Endodermal cell (in vitro differentiated cells): ENCODE measurements around the gene CAMK2A. TPM values are rescaled to one million over a fixed set of nuclear protein-coding genes. Genes with fewer than 3 reads are reported as not detected.

Experiments used
- DNase-seq: peaks from one replicate; pipeline ENCODE4 v3.0.0-alpha.2; 2017
- H3K27ac ChIP-seq: 2 replicates; pipeline ENCODE4 v1.5.1; 2013; ENCODE audit warnings: mild to moderate bottlenecking, low read depth, low read length, moderate library complexity
- H3K27me3 ChIP-seq: 2 replicates; pipeline ENCODE4 v1.6.1; 2013; ENCODE audit warnings: mild to moderate bottlenecking, low read length, moderate library complexity; ENCODE audit not compliant: insufficient read depth, control insufficient read depth, poor library complexity, severe bottlenecking
- H3K36me3 ChIP-seq: 2 replicates; pipeline ENCODE4 v1.7.0; 2013; ENCODE audit warnings: mild to moderate bottlenecking, low read length, moderate library complexity; ENCODE audit not compliant: control insufficient read depth, insufficient read depth
- H3K4me1 ChIP-seq: one replicate; pipeline ENCODE4 v1.7.0; 2013; ENCODE audit warnings: low read length; ENCODE audit not compliant: control insufficient read depth, insufficient read depth
- H3K4me3 ChIP-seq: 2 replicates; pipeline ENCODE4 v1.5.1; 2013; ENCODE audit warnings: mild to moderate bottlenecking, low read length, moderate library complexity
- H3K9ac ChIP-seq: 2 replicates; pipeline ENCODE4 v1.6.1; 2013; ENCODE audit warnings: mild to moderate bottlenecking, low read length, moderate library complexity; ENCODE audit not compliant: poor library complexity, severe bottlenecking; ENCODE audit errors: extremely low read depth
- H3K9me3 ChIP-seq: 2 replicates; pipeline ENCODE4 v1.6.1; 2013; ENCODE audit warnings: mild to moderate bottlenecking, low read length, moderate library complexity; ENCODE audit not compliant: control insufficient read depth
- H3K27ac Mint-ChIP-seq: 2 replicates; pipeline ENCODE4 v1.8.0; 2020; ENCODE audit warnings: mixed read lengths
- H3K27me3 Mint-ChIP-seq: 2 replicates; pipeline ENCODE4 v1.8.0; 2021; ENCODE audit warnings: mild to moderate bottlenecking, mixed read lengths; ENCODE audit not compliant: insufficient read depth
- H3K36me3 Mint-ChIP-seq: 2 replicates; pipeline ENCODE4 v1.8.0; 2020; ENCODE audit warnings: low read depth, mixed read lengths
- H3K4me1 Mint-ChIP-seq: 2 replicates; pipeline ENCODE4 v1.8.0; 2020; ENCODE audit warnings: mixed read lengths
- H3K4me3 Mint-ChIP-seq: 2 replicates; pipeline ENCODE4 v1.8.0; 2020; ENCODE audit warnings: mild to moderate bottlenecking, moderate library complexity, mixed read lengths
- H3K9me3 Mint-ChIP-seq: 2 replicates; pipeline ENCODE4 v1.8.0; 2020; ENCODE audit warnings: mild to moderate bottlenecking, mixed read lengths
- CTCF ChIP-seq: fragments of 200-600 bp; sonication (generic); conservative IDR thresholded peaks from 2 replicates; pipeline ENCODE4 v1.5.0; 2021; ENCODE audit warnings: antibody characterized with exemption, mild to moderate bottlenecking
- WGBS, 2 experiments: methylation state at CpG; one replicate each; pipeline versions ENCODE4 v1.1.5 to v1.1.7; 2013; ENCODE audit warnings: missing lambda C conversion rate in 2 of 2, mixed read lengths in 1 of 2; ENCODE audit not compliant: insufficient coverage in 1 of 2, insufficient read length in 1 of 2; 5-methylcytosine and 5-hydroxymethylcytosine counted together
- total RNA-seq, 2 donors: library from RNA; stranded (reverse); fragmentation: NEBNext Ultra II Directional in 1 of 2; extraction: Animal tissue kit (Norgen Biotek cat#: 25700) in 1 of 2; gene quantifications; 2 replicates in 1 of 2; 3 replicates in 1 of 2; pipeline ENCODE4 v1.2.1, GENCODE V29; 2021

CAMK2A gene
- total RNA-seq, 2 donors from 2014 or later, result 0.31 to 0.49 TPM

- Histone ChIP-seq H3K36me3 (no peaks in the 10 kb centered on the region), H3K4me1 (no peaks in the 10 kb centered on the region), H3K9ac (no peak overlapping the region), H3K4me3 (no peak overlapping the region), H3K9me3 (no peaks in the 10 kb centered on the region), H3K27me3 (no peaks in the 10 kb centered on the region), H3K27ac (no peak overlapping the region)
- Mint-ChIP-seq H3K4me1 (peaks cover 7% of the 10 kb centered on the region), H3K4me3 (no peak overlapping the region), H3K36me3 (no peaks in the 10 kb centered on the region), H3K27ac (no peak overlapping the region), H3K9me3 (no peaks in the 10 kb centered on the region), H3K27me3 (peaks cover 5% of the 10 kb centered on the region)
- 96 to 97% methylated on average over 4 to 6 of the region's 6 CpGs for WGBS, 2 experiments
- no peak for DNase-seq
- TF ChIP-seq CTCF, result no peak
These were observed 33.5 kb upstream of the CAMK2A start for GRCh38 chr5:150323092-150323491.

- H3K27ac Mint-ChIP-seq, result no peak overlapping the region
These were observed 32.6 kb upstream of the CAMK2A start for GRCh38 chr5:150322202-150322601.

GRCh38 chr5:150321784-150322183 lies 32.2 kb upstream of the CAMK2A start:
- Mint-ChIP-seq H3K9me3 (no peaks in the 10 kb centered on the region), H3K27me3 (peaks cover 5% of the 10 kb centered on the region), H3K36me3 (no peaks in the 10 kb centered on the region), H3K27ac (no peak overlapping the region), H3K4me3 (no peak overlapping the region), H3K4me1 (peaks cover 13% of the 10 kb centered on the region)
- no peak overlapping the region for H3K9ac ChIP-seq
- H3K4me1 ChIP-seq, result no peaks in the 10 kb centered on the region
- DNase-seq, result no peak
- 91% methylated on average over 1 of the region's 1 CpG; no CpG with 5 or more reads in 1 of the 2 experiments for WGBS, 2 experiments
- H3K27ac ChIP-seq, result no peak overlapping the region
- no peak overlapping the region for H3K4me3 ChIP-seq
- TF ChIP-seq CTCF, result no peak
- no peaks in the 10 kb centered on the region for H3K27me3 ChIP-seq
- H3K9me3 ChIP-seq, result no peaks in the 10 kb centered on the region
- H3K36me3 ChIP-seq, result no peaks in the 10 kb centered on the region

More at GRCh38 chr5:150322202-150322601, 32.6 kb upstream of the CAMK2A start:
- peaks cover 5% of the 10 kb centered on the region for H3K27me3 Mint-ChIP-seq
- H3K4me3 Mint-ChIP-seq, result no peak overlapping the region
- no peaks in the 10 kb centered on the region for H3K9me3 Mint-ChIP-seq
- H3K27ac ChIP-seq, result no peak overlapping the region
- no peak for TF ChIP-seq CTCF
- no peaks in the 10 kb centered on the region for H3K36me3 Mint-ChIP-seq
- no peak for DNase-seq
- no peaks in the 10 kb centered on the region for H3K4me1 ChIP-seq
- H3K9ac ChIP-seq, result no peak overlapping the region
- no peaks in the 10 kb centered on the region for H3K9me3 ChIP-seq
- no peaks in the 10 kb centered on the region for H3K36me3 ChIP-seq
- H3K4me3 ChIP-seq, result no peak overlapping the region
- H3K4me1 Mint-ChIP-seq, result peaks cover 13% of the 10 kb centered on the region
- no peaks in the 10 kb centered on the region for H3K27me3 ChIP-seq
